K562 (cell line): ENCODE results near the gene PLIN5. TPM values are rescaled to one million over a fixed set of nuclear protein-coding genes. Genes with fewer than 3 reads are reported as not detected.

ENCODE experiments used
- CEBPB ChIP-seq: fragments of 450-650 bp; IDR thresholded peaks from 2 replicates; pipeline ENCODE4 v1.6.1; 2016; ENCODE audit warnings: missing genetic modification characterization, missing compliant biosample characterization
- CREB1 ChIP-seq, 2 experiments: sonication (generic) in 1 of 2; formaldehyde crosslinking in 1 of 2; IDR thresholded peaks; 2 replicates each; pipeline versions ENCODE4 v1.6.1 to v1.8.0; 2012 to 2022; ENCODE audit warnings: inconsistent platforms in 1 of 2, mild to moderate bottlenecking in 1 of 2, missing genetic modification reagents in 1 of 2, moderate library complexity in 1 of 2
- CREB3 ChIP-seq: fragments of 450-650 bp; conservative IDR thresholded peaks from 2 replicates; pipeline ENCODE4 v1.6.1; 2016; ENCODE audit warnings: missing genetic modification characterization, low read depth, mild to moderate bottlenecking, missing compliant biosample characterization, moderate library complexity
- CREB5 ChIP-seq: fragments of 250-450 bp; sonication (Bioruptor Pico); IDR thresholded peaks from 2 replicates; pipeline ENCODE4 v1.5.0; 2020; ENCODE audit warnings: mild to moderate bottlenecking
- CREM ChIP-seq: IDR thresholded peaks from 2 replicates; pipeline ENCODE4 v1.6.1; 2014; ENCODE audit warnings: antibody characterized with exemption, low read depth
- E2F6 ChIP-seq, 2 experiments: IDR thresholded peaks; 2 replicates each; pipeline ENCODE4 v1.6.1; 2011; ENCODE audit warnings: borderline replicate concordance in 1 of 2, control low read depth in 1 of 2, low read depth in 1 of 2, low read length in 1 of 2, mild to moderate bottlenecking in 1 of 2, mixed read lengths in 1 of 2, moderate library complexity in 1 of 2; ENCODE audit not compliant: insufficient read depth in 1 of 2, insufficient read length in 1 of 2, poor library complexity in 1 of 2, severe bottlenecking in 1 of 2; ENCODE audit errors: extremely low read depth in 1 of 2
- ETV1 ChIP-seq: fragments of 450-650 bp; conservative IDR thresholded peaks from 2 replicates; pipeline ENCODE4 v1.6.1; 2016; ENCODE audit warnings: missing genetic modification characterization, control low read depth, low read depth, missing compliant biosample characterization
- LCOR ChIP-seq: sonication (generic); formaldehyde crosslinking; IDR thresholded peaks from 2 replicates; pipeline ENCODE4 v1.8.0; 2022; ENCODE audit warnings: mild to moderate bottlenecking, missing genetic modification reagents
- MAFF ChIP-seq: IDR thresholded peaks from 2 replicates; pipeline ENCODE4 v1.6.1; 2012; ENCODE audit warnings: low read length, improper control_type of control experiment
- SRF ChIP-seq, 2 experiments: fragments of 250-450, 450-650 bp in 1 of 2; sonication (Bioruptor Pico) in 1 of 2; sonication (generic) in 1 of 2; formaldehyde crosslinking; IDR thresholded peaks; 2 replicates each; pipeline versions ENCODE4 v1.5.0 to v1.5.1; 2020 to 2022; ENCODE audit warnings: mild to moderate bottlenecking in 1 of 2, missing genetic modification reagents in 1 of 2
- ZBTB7A ChIP-seq: IDR thresholded peaks from 2 replicates; pipeline ENCODE4 v1.6.1; 2011; ENCODE audit warnings: low read depth, mild to moderate bottlenecking, low read length, moderate library complexity, borderline replicate concordance; ENCODE audit not compliant: control insufficient read depth
- ZNF134 ChIP-seq: fragments of 250-450 bp; sonication (Bioruptor Pico); conservative IDR thresholded peaks from 2 replicates; pipeline ENCODE4 v1.4.0; 2020
- ZNF146 ChIP-seq: IDR thresholded peaks from one replicate; pipeline ENCODE4 v1.6.1; 2018; ENCODE audit warnings: missing compliant biosample characterization; ENCODE audit not compliant: unreplicated experiment
- ZNF282 ChIP-seq: sonication (generic); formaldehyde crosslinking; IDR thresholded peaks from 2 replicates; pipeline ENCODE4 v1.8.1; 2023; ENCODE audit warnings: missing genetic modification reagents
- ZNF347 ChIP-seq: fragments of 450-650 bp; formaldehyde crosslinking; IDR thresholded peaks from 2 replicates; pipeline ENCODE4 v1.4.0; 2020; ENCODE audit warnings: low read depth, mild to moderate bottlenecking, moderate library complexity
- polyA plus RNA-seq, 8 experiments: library from polyadenylated mRNA; depleted of rRNA in 4 of 8; stranded (reverse) in 5 of 8; unstranded in 3 of 8; fragments of >200 nt; fragmentation: Nextera tagmentation in 2 of 8; fragmentation: Illumina TruSeq in 1 of 8; extraction: Ambion mirVana in 2 of 8; extraction: Trizol in 1 of 8; gene quantifications; 2 replicates each; pipeline versions ENCODE4 v1.2.1 to v1.2.3, GENCODE V29; 2011 to 2014; ENCODE audit warnings: inconsistent platforms in 1 of 8, missing spikeins in 1 of 8
- total RNA-seq, 7 experiments: library from RNA; depleted of rRNA in 6 of 7; stranded (reverse); fragments of >200 nt in 6 of 7; fragmentation: Illumina TruSeq in 2 of 7; extraction: Trizol in 2 of 7; gene quantifications; 2 replicates each; pipeline versions ENCODE4 v1.2.1 to v1.2.3, GENCODE V29; 2011 to 2021; ENCODE audit warnings: low replicate concordance in 1 of 7
- TF ChIP-seq, protein P1 (sequence below): fragments of 450-650 bp; IDR thresholded peaks from 2 replicates; pipeline ENCODE4 v1.6.1; 2018; ENCODE audit not compliant: partially characterized antibody
- TF ChIP-seq, protein P2 (sequence below): sonication (generic); formaldehyde crosslinking; IDR thresholded peaks from 2 replicates; pipeline ENCODE4 v1.8.0; 2022; ENCODE audit warnings: mild to moderate bottlenecking, missing genetic modification reagents
- TF ChIP-seq, protein P3 (sequence below): sonication (generic); formaldehyde crosslinking; IDR thresholded peaks from 2 replicates; pipeline ENCODE4 v1.8.0; 2022; ENCODE audit warnings: missing genetic modification reagents, mild to moderate bottlenecking, moderate library complexity, borderline replicate concordance

The PLIN5 gene
- total and polyA plus RNA-seq, 9 of the 15 experiments (the other 6 are each of a cell fraction or from before 2014, with no cell fraction given): 0.04 to 1.3 (median 0.50) TPM

GRCh38 chr19:4556597-4557127, 21.6 kb upstream of the PLIN5 start (continued):
- TF ChIP-seq CREB3 (tag) (no peak), ZBTB7A (0 out of 2 replicates have a peak, but pooled peaks have one; percentile 42), CREM (peak; percentile 24), ZNF146 (no peak), LCOR (CRISPR knock-in tag) (0 out of 2 replicates have a peak, but pooled peaks have one; percentile 13), ZNF282 (CRISPR knock-in tag) (no peak), E2F6 (IDR thresholded peaks at IDR 0.05; ENCODE audit: borderline replicate concordance in 1 of 2, extremely low read depth in 1 of 2, insufficient read depth in 1 of 2, insufficient read length in 1 of 2, low read depth in 1 of 2, low read length in 1 of 2, poor library complexity in 1 of 2, severe bottlenecking in 1 of 2) (peak in 1 of 2 experiments; percentile 16), ZNF134 (CRISPR knock-in tag) (no peak), ETV1 (no peak), MAFF (no peak), CEBPB (tag) (no peak), SRF (CRISPR knock-in tag; IDR thresholded peaks at IDR 0.05) (no peak), CREB5 (CRISPR knock-in tag) (no peak), ZNF347 (CRISPR knock-in tag) (no peak), CREB1 (IDR thresholded peaks at IDR 0.05) (no peak), CREB1 (CRISPR knock-in tag; IDR thresholded peaks at IDR 0.05) (peak; percentile 27; the same call in 1 of the 2 replicates)
- TF ChIP-seq, protein P1, sequence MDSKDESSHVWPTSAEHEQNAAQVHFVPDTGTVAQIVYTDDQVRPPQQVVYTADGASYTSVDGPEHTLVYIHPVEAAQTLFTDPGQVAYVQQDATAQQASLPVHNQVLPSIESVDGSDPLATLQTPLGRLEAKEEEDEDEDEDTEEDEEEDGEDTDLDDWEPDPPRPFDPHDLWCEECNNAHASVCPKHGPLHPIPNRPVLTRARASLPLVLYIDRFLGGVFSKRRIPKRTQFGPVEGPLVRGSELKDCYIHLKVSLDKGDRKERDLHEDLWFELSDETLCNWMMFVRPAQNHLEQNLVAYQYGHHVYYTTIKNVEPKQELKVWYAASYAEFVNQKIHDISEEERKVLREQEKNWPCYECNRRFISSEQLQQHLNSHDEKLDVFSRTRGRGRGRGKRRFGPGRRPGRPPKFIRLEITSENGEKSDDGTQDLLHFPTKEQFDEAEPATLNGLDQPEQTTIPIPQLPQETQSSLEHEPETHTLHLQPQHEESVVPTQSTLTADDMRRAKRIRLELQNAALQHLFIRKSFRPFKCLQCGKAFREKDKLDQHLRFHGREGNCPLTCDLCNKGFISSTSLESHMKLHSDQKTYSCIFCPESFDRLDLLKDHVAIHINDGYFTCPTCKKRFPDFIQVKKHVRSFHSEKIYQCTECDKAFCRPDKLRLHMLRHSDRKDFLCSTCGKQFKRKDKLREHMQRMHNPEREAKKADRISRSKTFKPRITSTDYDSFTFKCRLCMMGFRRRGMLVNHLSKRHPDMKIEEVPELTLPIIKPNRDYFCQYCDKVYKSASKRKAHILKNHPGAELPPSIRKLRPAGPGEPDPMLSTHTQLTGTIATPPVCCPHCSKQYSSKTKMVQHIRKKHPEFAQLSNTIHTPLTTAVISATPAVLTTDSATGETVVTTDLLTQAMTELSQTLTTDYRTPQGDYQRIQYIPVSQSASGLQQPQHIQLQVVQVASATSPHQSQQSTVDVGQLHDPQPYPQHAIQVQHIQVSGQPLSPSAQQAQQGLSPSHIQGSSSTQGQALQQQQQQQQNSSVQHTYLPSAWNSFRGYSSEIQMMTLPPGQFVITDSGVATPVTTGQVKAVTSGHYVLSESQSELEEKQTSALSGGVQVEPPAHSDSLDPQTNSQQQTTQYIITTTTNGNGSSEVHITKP: peak; percentile 91
- TF ChIP-seq, protein P2, sequence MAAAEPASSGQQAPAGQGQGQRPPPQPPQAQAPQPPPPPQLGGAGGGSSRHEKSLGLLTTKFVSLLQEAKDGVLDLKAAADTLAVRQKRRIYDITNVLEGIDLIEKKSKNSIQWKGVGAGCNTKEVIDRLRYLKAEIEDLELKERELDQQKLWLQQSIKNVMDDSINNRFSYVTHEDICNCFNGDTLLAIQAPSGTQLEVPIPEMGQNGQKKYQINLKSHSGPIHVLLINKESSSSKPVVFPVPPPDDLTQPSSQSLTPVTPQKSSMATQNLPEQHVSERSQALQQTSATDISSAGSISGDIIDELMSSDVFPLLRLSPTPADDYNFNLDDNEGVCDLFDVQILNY (CRISPR knock-in tag): no peak
- TF ChIP-seq, protein P3, sequence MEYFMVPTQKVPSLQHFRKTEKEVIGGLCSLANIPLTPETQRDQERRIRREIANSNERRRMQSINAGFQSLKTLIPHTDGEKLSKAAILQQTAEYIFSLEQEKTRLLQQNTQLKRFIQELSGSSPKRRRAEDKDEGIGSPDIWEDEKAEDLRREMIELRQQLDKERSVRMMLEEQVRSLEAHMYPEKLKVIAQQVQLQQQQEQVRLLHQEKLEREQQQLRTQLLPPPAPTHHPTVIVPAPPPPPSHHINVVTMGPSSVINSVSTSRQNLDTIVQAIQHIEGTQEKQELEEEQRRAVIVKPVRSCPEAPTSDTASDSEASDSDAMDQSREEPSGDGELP: no peak
